ENCODE measurements around the gene PRKCA. TPM values are rescaled to one million over a fixed set of nuclear protein-coding genes. Genes with fewer than 3 reads are reported as not detected.

Gene PRKCA
- total RNA-seq, 1 donor from 2014 or later: 15.5 TPM

- Histone ChIP-seq H3K4me1 (no peaks in the 10 kb centered on the region), H3K27ac (peak overlapping the region; percentile 20), H3K27me3 (no peaks in the 10 kb centered on the region), H3K36me3 (no peaks in the 10 kb centered on the region), H3K9me3 (no peaks in the 10 kb centered on the region), H3K4me3 (no peak overlapping the region)
- no peak for DNase-seq (ENCODE audit: extremely low spot score in 2 of 2)
- intact Hi-C loops (cut with DNase I): no loop called here
- TF ChIP-seq CTCF (IDR thresholded peaks at IDR 0.05): no peak
- TF ChIP-seq POLR2A (IDR thresholded peaks at IDR 0.05): no peak
- TF ChIP-seq POLR2AphosphoS5 (IDR thresholded peaks at IDR 0.05; ENCODE audit: insufficient read depth in 1 of 2, low read depth in 1 of 2): no peak
These were observed 488.9 kb downstream of the PRKCA start for GRCh38 chr17:66791347-66791746.

GRCh38 chr17:66793814-66794213 is 491.4 kb downstream of the PRKCA start:
- intact Hi-C loops (cut with DNase I): no loop called here
- H3K4me3 ChIP-seq: no peak overlapping the region
- no peak for DNase-seq (ENCODE audit: extremely low spot score in 2 of 2)
- no peaks in the 10 kb centered on the region for H3K4me1 ChIP-seq
- TF ChIP-seq POLR2AphosphoS5 (IDR thresholded peaks at IDR 0.05; ENCODE audit: insufficient read depth in 1 of 2, low read depth in 1 of 2): no peak
- no peak for TF ChIP-seq CTCF (IDR thresholded peaks at IDR 0.05)
- no peak for TF ChIP-seq POLR2A (IDR thresholded peaks at IDR 0.05)
- H3K36me3 ChIP-seq: no peaks in the 10 kb centered on the region
- H3K27me3 ChIP-seq: no peaks in the 10 kb centered on the region
- H3K9me3 ChIP-seq: no peaks in the 10 kb centered on the region
- H3K27ac ChIP-seq: no peak overlapping the region

- no peak for DNase-seq (ENCODE audit: extremely low spot score in 2 of 2)
- no peaks in the 10 kb centered on the region for H3K9me3 ChIP-seq
- H3K27me3 ChIP-seq: no peaks in the 10 kb centered on the region
- TF ChIP-seq CTCF (IDR thresholded peaks at IDR 0.05): no peak
- TF ChIP-seq POLR2A (IDR thresholded peaks at IDR 0.05): no peak
- TF ChIP-seq POLR2AphosphoS5 (IDR thresholded peaks at IDR 0.05; ENCODE audit: insufficient read depth in 1 of 2, low read depth in 1 of 2): no peak
- no peaks in the 10 kb centered on the region for H3K36me3 ChIP-seq
- intact Hi-C loops (cut with DNase I): no loop called here
- no peak overlapping the region for H3K27ac ChIP-seq
- H3K4me3 ChIP-seq: no peak overlapping the region
- peaks cover 5% of the 10 kb centered on the region for H3K4me1 ChIP-seq
These were observed 493.1 kb downstream of the PRKCA start for GRCh38 chr17:66795486-66795885.

GRCh38 chr17:66799849-66800537 is 497.6 kb downstream of the PRKCA start:
- H3K4me1 ChIP-seq: peaks cover 7% of the 10 kb centered on the region
- H3K9me3 ChIP-seq: no peaks in the 10 kb centered on the region
- no peaks in the 10 kb centered on the region for H3K36me3 ChIP-seq
- intact Hi-C loops (cut with DNase I): no loop called here
- no peak overlapping the region for H3K4me3 ChIP-seq
- TF ChIP-seq POLR2A (IDR thresholded peaks at IDR 0.05) (no peak), CTCF (IDR thresholded peaks at IDR 0.05) (no peak), POLR2AphosphoS5 (IDR thresholded peaks at IDR 0.05; ENCODE audit: insufficient read depth in 1 of 2, low read depth in 1 of 2) (no peak)
- no peaks in the 10 kb centered on the region for H3K27me3 ChIP-seq
- DNase-seq (ENCODE audit: extremely low spot score in 2 of 2): no peak
- no peak overlapping the region for H3K27ac ChIP-seq

GRCh38 chr17:66803474-66803951 is 501.1 kb downstream of the PRKCA start:
- intact Hi-C loops (cut with DNase I): no loop called here
- no peaks in the 10 kb centered on the region for H3K27me3 ChIP-seq
- H3K27ac ChIP-seq: no peak overlapping the region
- H3K9me3 ChIP-seq: no peaks in the 10 kb centered on the region
- no peak overlapping the region for H3K4me3 ChIP-seq
- H3K36me3 ChIP-seq: no peaks in the 10 kb centered on the region
- TF ChIP-seq POLR2AphosphoS5 (IDR thresholded peaks at IDR 0.05; ENCODE audit: insufficient read depth in 1 of 2, low read depth in 1 of 2) (no peak), POLR2A (IDR thresholded peaks at IDR 0.05) (no peak), CTCF (IDR thresholded peaks at IDR 0.05) (no peak)
- peaks cover 7% of the 10 kb centered on the region for H3K4me1 ChIP-seq
- DNase-seq (ENCODE audit: extremely low spot score in 2 of 2): no peak

All from vagina (tissue), 2 donors.